Adipocyte (in vitro differentiated cells): ENCODE results near the gene BEST2.
A peak's percentile ranks its signal among the peaks of the same experiment; 100 is the strongest.
"Not testable (repeated sequence)": the region's sequence is repeated elsewhere in the genome, so short reads cannot be mapped to it uniquely, and the experiment has no call there.

ENCODE experiments used
- DNase-seq: peaks from one replicate; pipeline ENCODE4 v3.0.0-alpha.2; 2015; ENCODE audit warnings: low read depth
- H3K27me3 ChIP-seq: replicated peaks from 2 replicates; pipeline ENCODE4 v1.7.0; 2013; ENCODE audit warnings: mild to moderate bottlenecking, low read length, moderate library complexity; ENCODE audit not compliant: control insufficient read depth, insufficient read depth
- H3K36me3 ChIP-seq: 2 replicates; pipeline ENCODE4 v1.7.0; 2013; ENCODE audit warnings: low read length, mild to moderate bottlenecking, moderate library complexity; ENCODE audit not compliant: control insufficient read depth, insufficient read depth, severe bottlenecking
- H3K4me1 ChIP-seq: 2 replicates; pipeline ENCODE4 v1.7.0; 2013; ENCODE audit warnings: mild to moderate bottlenecking, low read length, moderate library complexity; ENCODE audit not compliant: control insufficient read depth, insufficient read depth
- H3K4me3 ChIP-seq: 2 replicates; pipeline ENCODE4 v1.7.0; 2013; ENCODE audit warnings: mild to moderate bottlenecking, low read length, moderate library complexity
- H3K9ac ChIP-seq: 2 replicates; pipeline ENCODE4 v1.7.0; 2013; ENCODE audit warnings: mild to moderate bottlenecking, low read length, moderate library complexity
- H3K9me3 ChIP-seq: 2 replicates; pipeline ENCODE4 v1.7.0; 2013; ENCODE audit warnings: mild to moderate bottlenecking, low read length, moderate library complexity; ENCODE audit not compliant: control insufficient read depth

Gene BEST2

DNA sequence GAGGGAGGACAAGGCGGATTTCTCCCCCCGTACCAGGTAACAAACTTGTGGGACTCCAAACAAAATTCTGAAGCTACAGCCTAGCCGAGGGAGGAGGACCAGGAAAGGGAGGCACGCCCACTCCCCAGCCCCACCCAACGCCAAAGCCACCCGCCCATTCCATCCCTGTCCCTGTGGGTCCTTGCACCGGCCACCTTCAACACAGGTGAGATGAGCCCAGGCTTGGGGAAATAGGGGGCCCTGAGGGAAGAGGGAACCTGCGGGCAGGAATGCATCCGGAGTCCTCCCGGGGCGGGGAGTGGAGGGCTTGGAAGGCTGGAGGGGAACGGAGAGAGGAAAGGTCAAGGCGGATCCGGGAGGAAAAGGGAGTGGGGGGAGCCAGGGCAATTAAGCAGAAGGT lies at the start of gene BEST2:
Gene BEST2, plus strand, starts transcription at position 157 of the 400 bp plus-strand sequence. CDS start 802 bp downstream, outside the sequence.
- H3K27me3 ChIP-seq = peaks cover 21% of the 10 kb centered on the region
- no peaks in the 10 kb centered on the region for H3K9me3 ChIP-seq
- peaks cover 9% of the 10 kb centered on the region for H3K4me1 ChIP-seq
- no peak within 1 kb of the TSS for H3K9ac ChIP-seq
- H3K4me3 ChIP-seq = no peak within 1 kb of the TSS
- peaks cover 11% of the 10 kb centered on the region for H3K36me3 ChIP-seq
- no peak for DNase-seq

DNA sequence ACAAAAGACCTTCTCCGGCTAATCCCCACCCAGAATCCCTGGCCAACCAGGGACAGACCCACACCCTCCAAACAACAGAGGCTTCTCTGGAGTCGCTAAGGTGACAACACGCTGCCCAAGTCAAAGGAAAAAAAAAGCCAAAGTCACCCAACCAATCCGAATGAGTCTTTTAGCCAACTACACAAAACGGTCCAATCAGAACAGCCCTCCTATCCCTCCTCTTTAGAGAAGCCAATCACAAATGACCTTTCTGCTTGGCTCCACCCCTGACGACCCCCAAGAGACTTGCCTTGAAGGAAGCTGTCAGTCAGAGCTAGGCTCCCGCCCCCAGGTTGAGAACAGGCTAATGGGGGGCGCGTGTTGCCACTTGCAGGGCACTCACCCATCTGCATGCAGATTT lies 48.5 kb upstream of the BEST2 start:
- H3K4me1 ChIP-seq = no peaks in the 10 kb centered on the region
- no peak overlapping the region for H3K9ac ChIP-seq
- no peaks in the 10 kb centered on the region for H3K27me3 ChIP-seq
- H3K9me3 ChIP-seq = no peaks in the 10 kb centered on the region
- peaks cover 86% of the 10 kb centered on the region for H3K36me3 ChIP-seq
- H3K4me3 ChIP-seq = no peak overlapping the region
- DNase-seq = peak; percentile 24

DNA sequence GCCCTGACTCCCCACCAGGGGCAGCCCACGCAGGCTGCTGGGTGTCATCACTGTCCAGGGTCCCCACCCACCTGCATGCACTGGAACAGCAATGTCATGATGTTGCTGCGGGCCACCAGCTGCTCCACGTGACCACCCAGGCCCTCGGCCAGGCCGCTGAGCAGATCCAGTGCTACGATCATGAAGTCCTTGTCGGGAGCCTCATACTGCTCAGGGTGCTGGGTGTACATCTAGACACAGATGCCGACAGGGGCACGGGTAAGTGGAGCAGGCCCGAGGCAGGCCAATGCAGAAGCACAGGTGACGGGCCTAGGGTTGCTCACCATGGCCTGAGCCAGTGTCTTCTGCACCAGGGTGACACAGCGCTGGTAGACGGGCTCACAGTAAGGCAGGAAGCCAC lies 46.4 kb upstream of the BEST2 start:
- H3K27me3 ChIP-seq = no peaks in the 10 kb centered on the region
- no peak for DNase-seq

DNA sequence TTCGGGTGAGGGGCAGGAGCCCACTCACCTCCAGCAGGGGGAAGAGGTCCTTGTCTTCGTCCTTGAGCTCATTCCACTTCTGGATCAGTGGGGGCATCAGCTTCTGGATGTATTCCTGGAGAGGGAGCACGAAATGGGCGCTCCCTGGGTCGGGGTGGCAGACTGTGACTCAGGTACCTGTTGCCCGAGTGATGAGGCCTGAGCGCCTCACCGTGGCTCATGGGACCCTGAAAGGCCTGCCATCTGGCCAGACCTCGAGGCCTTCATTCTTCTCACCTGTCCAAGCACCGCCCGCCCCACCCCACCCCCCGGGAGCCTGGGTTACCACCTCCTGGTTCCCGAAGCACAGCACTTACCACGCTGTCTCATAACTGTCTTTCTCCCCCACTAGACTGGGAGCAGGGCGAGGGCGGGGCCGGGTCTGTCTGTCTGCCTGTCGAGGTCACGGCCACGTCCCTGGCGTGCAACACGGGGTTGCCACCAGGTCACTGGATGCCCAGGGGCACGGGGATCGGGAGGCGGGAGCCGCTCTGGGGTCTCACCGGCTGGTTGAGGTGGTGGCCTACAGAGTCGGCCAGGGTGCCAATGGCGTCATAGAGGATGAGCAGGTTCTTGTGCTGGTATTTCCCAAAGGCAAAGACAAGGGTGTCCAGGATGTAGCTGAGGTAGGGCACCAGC lies 45.8 kb upstream of the BEST2 start:
- H3K9ac ChIP-seq = no peak overlapping the region
- H3K4me3 ChIP-seq = no peak overlapping the region
- DNase-seq = no peak
- no peaks in the 10 kb centered on the region for H3K27me3 ChIP-seq
- H3K4me1 ChIP-seq = no peaks in the 10 kb centered on the region
- peaks cover 94% of the 10 kb centered on the region for H3K36me3 ChIP-seq
- no peaks in the 10 kb centered on the region for H3K9me3 ChIP-seq

More for the DNA sequence above, 46.4 kb upstream of the BEST2 start:
- Histone ChIP-seq H3K4me3 (no peak overlapping the region), H3K9me3 (no peaks in the 10 kb centered on the region), H3K9ac (no peak overlapping the region), H3K4me1 (no peaks in the 10 kb centered on the region), H3K36me3 (peaks cover 91% of the 10 kb centered on the region)

DNA sequence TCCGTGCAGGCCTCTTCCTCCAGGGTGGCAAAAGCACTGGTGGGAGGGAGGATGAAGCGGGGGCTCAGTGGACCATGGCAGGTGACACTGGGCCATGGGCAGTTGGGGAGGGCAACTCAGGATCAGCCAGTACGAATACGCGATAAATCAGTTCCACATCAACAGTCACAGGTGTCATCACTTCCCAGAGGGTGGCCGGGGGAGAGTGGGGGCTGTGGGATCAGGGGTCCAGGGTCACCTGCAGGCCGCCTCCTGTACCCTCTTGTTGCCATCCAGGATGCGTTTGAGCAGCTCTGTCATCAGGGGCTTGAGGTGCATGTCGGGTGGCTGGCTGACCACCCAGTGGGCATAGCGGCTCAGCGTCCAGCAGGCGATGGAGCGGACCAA lies 45.3 kb upstream of the BEST2 start:
- H3K27me3 ChIP-seq = no peaks in the 10 kb centered on the region
- peaks cover 94% of the 10 kb centered on the region for H3K36me3 ChIP-seq
- no peak for DNase-seq
- H3K9me3 ChIP-seq = no peaks in the 10 kb centered on the region
- H3K4me1 ChIP-seq = no peaks in the 10 kb centered on the region
- no peak overlapping the region for H3K9ac ChIP-seq
- no peak overlapping the region for H3K4me3 ChIP-seq

DNA sequence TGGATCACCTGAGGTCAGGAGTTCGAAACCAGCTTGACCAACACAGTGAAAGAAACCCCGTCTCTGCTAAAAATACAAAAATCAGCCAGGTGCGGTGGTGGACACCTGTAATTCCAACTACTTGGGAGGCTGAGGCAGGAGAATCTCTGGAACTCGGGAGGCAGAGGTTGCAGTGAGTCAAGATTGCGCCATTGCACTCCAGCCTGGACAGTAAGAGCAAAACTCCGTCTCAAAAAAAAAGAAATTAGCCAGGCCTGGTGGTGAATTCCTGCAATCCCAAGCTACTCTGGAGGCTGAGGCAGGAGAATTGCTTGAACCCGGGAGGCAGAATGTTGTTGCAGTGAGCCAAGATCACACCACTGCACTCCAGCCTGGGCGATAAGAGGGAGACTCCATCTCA lies 43.0 kb upstream of the BEST2 start:
- Histone ChIP-seq H3K36me3 (peaks cover 88% of the 10 kb centered on the region), H3K4me1 (no peaks in the 10 kb centered on the region), H3K4me3 (no peak overlapping the region), H3K9ac (no peak overlapping the region), H3K27me3 (no peaks in the 10 kb centered on the region), H3K9me3 (no peaks in the 10 kb centered on the region)
- DNase-seq = no peak

DNA sequence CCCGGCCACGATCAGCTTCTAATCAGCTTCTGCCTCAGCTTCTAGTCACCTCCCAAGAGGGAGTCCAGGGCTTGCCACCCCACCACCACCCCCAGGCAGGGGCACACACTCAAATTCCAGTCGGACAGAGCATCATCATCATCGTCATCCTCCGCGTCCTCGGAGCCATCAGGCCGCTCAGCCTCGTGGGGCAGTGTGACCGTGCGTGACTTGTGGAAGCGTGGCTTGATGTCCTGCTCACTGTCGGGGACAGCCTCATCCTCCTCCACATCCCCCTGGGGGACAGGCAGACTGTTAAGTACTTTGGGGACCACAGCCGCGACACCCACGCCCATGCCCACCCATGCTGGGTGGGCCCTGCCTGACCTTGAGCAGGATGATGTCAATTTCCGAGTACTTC lies 40.4 kb upstream of the BEST2 start:
- Histone ChIP-seq H3K27me3 (no peaks in the 10 kb centered on the region), H3K36me3 (peaks cover 87% of the 10 kb centered on the region), H3K9me3 (no peaks in the 10 kb centered on the region), H3K9ac (no peak overlapping the region), H3K4me1 (no peaks in the 10 kb centered on the region), H3K4me3 (no peak overlapping the region)
- DNase-seq = no peak

DNA sequence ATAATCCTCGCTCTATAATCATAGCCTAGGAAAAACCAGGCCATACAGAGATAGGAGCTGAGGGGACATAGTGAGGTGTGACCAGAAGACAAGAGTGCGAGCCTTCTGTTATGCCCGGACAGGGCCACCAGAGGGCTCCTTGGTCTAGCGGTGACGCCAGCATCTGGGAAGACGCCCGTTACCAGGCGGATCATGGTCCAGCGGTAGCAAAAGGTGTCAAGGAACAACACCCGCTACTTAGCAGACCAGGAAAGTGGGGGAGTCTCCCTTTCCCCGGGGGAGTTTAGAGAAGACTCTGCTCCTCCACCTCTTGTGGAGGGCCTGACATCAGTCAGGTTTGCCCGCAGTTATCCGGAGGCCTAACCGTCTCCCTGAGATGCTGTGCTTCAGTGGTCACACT lies 39.5 kb upstream of the BEST2 start:
- H3K9ac ChIP-seq, H3K4me1 ChIP-seq, H3K4me3 ChIP-seq, H3K9me3 ChIP-seq, DNase-seq, H3K27me3 ChIP-seq: not testable (repeated sequence)
- peaks cover 84% of the 10 kb centered on the region for H3K36me3 ChIP-seq

DNA sequence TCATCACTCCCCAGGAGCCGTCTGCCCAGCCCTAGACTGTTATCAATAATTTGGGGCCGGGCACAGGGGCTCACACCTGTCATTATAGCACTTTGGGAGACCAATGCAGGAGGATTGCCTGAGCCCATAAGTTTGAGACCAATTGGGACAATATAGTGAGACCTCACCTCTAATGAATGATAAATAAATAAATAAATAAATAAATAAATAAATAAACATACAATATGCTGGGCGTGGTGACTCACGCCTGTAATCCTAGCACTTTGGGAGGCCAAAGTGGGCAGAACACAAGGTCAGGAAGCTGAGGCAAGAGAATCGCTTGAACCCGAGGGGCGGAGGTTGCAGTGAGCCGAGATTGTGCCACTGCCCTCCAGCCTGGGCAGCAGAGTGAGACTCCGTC lies 38.3 kb upstream of the BEST2 start:
- H3K9me3 ChIP-seq, H3K4me1 ChIP-seq, DNase-seq, H3K4me3 ChIP-seq, H3K27me3 ChIP-seq, H3K9ac ChIP-seq: not testable (repeated sequence)
- peaks cover 82% of the 10 kb centered on the region for H3K36me3 ChIP-seq

DNA sequence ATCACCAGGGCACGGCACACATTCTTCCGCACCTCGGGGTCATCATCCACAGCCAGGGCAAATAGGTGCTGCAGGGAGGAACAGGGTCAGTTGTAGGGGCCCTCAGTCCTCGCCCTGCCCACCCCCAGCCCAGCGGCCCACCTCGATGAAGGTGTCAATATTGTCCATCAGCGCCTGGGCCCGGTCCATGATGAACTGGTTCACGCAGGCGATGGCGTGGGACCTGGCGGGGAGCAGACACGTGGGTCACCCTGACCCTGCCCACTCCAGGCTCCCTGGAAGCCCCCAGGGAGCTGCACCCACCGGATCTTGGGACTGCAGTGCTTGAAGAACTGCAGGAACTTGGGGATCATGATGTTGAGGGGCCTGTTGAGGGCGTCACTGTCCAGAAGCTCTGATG lies 36.5 kb upstream of the BEST2 start:
- Histone ChIP-seq H3K4me3 (no peak overlapping the region), H3K4me1 (peaks cover 12% of the 10 kb centered on the region), H3K9me3 (no peaks in the 10 kb centered on the region), H3K9ac (no peak overlapping the region), H3K27me3 (no peaks in the 10 kb centered on the region), H3K36me3 (peaks cover 72% of the 10 kb centered on the region)
- DNase-seq = no peak

DNA sequence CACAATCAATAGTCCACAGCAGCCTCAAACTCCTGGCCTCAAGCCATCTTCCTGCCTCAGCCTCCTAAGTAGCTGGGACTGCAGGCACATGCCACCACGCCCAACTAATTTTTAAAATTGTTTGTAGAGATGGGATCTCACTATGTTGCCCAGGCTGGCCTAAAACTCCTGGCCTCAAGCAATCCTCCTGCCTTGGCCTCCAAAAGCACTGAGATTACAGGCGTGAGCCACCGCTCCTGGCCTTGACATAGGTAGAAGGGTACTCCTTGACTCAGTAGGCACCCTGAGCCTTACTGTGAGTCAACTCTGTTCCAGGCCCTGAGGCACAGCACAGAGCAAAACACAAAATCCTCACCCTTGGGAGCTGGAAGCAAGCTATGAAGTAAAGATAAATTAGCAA lies 35.7 kb upstream of the BEST2 start:
- H3K27me3 ChIP-seq = no peaks in the 10 kb centered on the region
- H3K36me3 ChIP-seq = peaks cover 64% of the 10 kb centered on the region
- H3K4me1 ChIP-seq = peaks cover 19% of the 10 kb centered on the region
- no peak overlapping the region for H3K9ac ChIP-seq
- no peaks in the 10 kb centered on the region for H3K9me3 ChIP-seq
- no peak for DNase-seq
- no peak overlapping the region for H3K4me3 ChIP-seq

DNA sequence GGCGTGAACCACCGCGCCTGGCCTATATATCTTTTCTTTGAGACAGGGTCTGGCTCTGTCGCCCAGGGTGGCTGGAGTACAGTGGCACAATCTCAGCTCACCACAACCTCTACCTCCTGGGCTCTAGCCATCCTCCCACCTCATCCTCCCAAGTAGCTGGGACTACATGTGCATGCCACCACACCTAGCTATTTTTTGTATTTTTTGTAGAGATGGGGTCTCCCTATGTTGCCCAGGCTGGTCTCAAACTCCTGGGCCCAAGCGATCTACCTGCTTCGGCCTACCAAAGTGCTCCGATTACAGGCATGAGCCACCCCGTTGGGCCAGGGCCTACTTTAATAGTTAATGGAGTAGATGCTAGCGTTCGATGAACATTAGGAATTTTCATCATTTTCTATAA lies 31.3 kb upstream of the BEST2 start:
- Histone ChIP-seq H3K9me3 (no peaks in the 10 kb centered on the region), H3K4me3 (peak overlapping the region; percentile 97), H3K36me3 (peaks cover 28% of the 10 kb centered on the region), H3K9ac (peak overlapping the region; percentile 99), H3K4me1 (peaks cover 34% of the 10 kb centered on the region), H3K27me3 (no peaks in the 10 kb centered on the region)
- DNase-seq = no peak
